Neuronal stem cell (in vitro differentiated cells): ENCODE results near the gene SEBOX.

Experiments
- DNase-seq: peaks from one replicate; pipeline ENCODE4 v3.0.0-alpha.2; 2013; ENCODE audit warnings: low spot score
- H2AFZ ChIP-seq: one replicate; pipeline ENCODE4 v1.6.1; 2013; ENCODE audit warnings: mild to moderate bottlenecking, low read length, inconsistent platforms
- H2AK5ac ChIP-seq: 2 replicates; pipeline ENCODE4 v1.6.1; 2013; ENCODE audit warnings: low read depth, mild to moderate bottlenecking, inconsistent platforms, low read length, moderate library complexity, mixed read lengths
- H2BK120ac ChIP-seq: 2 replicates; pipeline ENCODE4 v1.6.1; 2013; ENCODE audit warnings: low read depth, mild to moderate bottlenecking, inconsistent platforms, low read length, moderate library complexity, mixed read lengths
- H2BK12ac ChIP-seq: one replicate; pipeline ENCODE4 v1.6.1; 2013; ENCODE audit warnings: low read length, inconsistent platforms
- H2BK15ac ChIP-seq: 2 replicates; pipeline ENCODE4 v1.6.1; 2013; ENCODE audit warnings: mild to moderate bottlenecking, low read length, inconsistent platforms, mixed read lengths
- H2BK5ac ChIP-seq: one replicate; pipeline ENCODE4 v1.6.1; 2013; ENCODE audit warnings: inconsistent platforms, mild to moderate bottlenecking, low read length, moderate library complexity
- H3K14ac ChIP-seq: one replicate; pipeline ENCODE4 v1.6.1; 2013; ENCODE audit warnings: low read length, inconsistent platforms
- H3K18ac ChIP-seq: 2 replicates; pipeline ENCODE4 v1.6.1; 2013; ENCODE audit warnings: low read length, inconsistent platforms
- H3K23ac ChIP-seq: 2 replicates; pipeline ENCODE4 v1.6.1; 2013; ENCODE audit warnings: low read depth, mild to moderate bottlenecking, mixed read lengths, low read length, inconsistent platforms; ENCODE audit not compliant: poor library complexity
- H3K27ac ChIP-seq: replicated peaks from 3 replicates; pipeline ENCODE4 v1.5.1; 2013; ENCODE audit warnings: low read length, inconsistent platforms
- H3K27me3 ChIP-seq, 3 experiments: 2 replicates each; pipeline ENCODE4 v1.6.1; 2013; ENCODE audit warnings: low read length in 3 of 3, mild to moderate bottlenecking in 2 of 3, inconsistent platforms in 1 of 3, low read depth in 1 of 3, mixed read lengths in 1 of 3, moderate library complexity in 1 of 3; ENCODE audit not compliant: control insufficient read depth in 3 of 3, insufficient read depth in 3 of 3
- H3K36me3 ChIP-seq, 2 donors: replicated peaks in 1 of 2; 2 replicates each; pipeline ENCODE4 v1.6.1; 2013; ENCODE audit warnings: low read length in 2 of 2; ENCODE audit not compliant: control insufficient read depth in 2 of 2, insufficient read depth in 2 of 2
- H3K4ac ChIP-seq: 2 replicates; pipeline ENCODE4 v1.6.1; 2013; ENCODE audit warnings: inconsistent platforms, mild to moderate bottlenecking, low read length, moderate library complexity
- H3K4me1 ChIP-seq, 2 donors: 1 replicate in 1 of 2; 2 replicates in 1 of 2; pipeline ENCODE4 v1.6.1; 2013; ENCODE audit warnings: low read length in 2 of 2, low read depth in 1 of 2; ENCODE audit not compliant: control insufficient read depth in 2 of 2, insufficient read depth in 1 of 2
- H3K4me2 ChIP-seq: one replicate; pipeline ENCODE4 v1.6.1; 2013; ENCODE audit warnings: mild to moderate bottlenecking, low read length, inconsistent platforms; ENCODE audit not compliant: insufficient read depth, poor library complexity, severe bottlenecking
- H3K4me3 ChIP-seq, 2 donors: 2 replicates each; pipeline ENCODE4 v1.5.1; 2013; ENCODE audit warnings: low read length in 2 of 2, mild to moderate bottlenecking in 2 of 2, inconsistent platforms in 1 of 2, moderate library complexity in 1 of 2
- H3K79me1 ChIP-seq: one replicate; pipeline ENCODE4 v1.6.1; 2013; ENCODE audit warnings: low read depth, mild to moderate bottlenecking, inconsistent platforms, low read length, moderate library complexity
- H3K9ac ChIP-seq: one replicate; pipeline ENCODE4 v1.6.1; 2013; ENCODE audit warnings: mild to moderate bottlenecking, low read depth, low read length, inconsistent platforms; ENCODE audit not compliant: poor library complexity
- H3K9me3 ChIP-seq, 2 donors: replicated peaks in 1 of 2; 2 replicates each; pipeline versions ENCODE3 to v1.6.1; 2013; ENCODE audit warnings: low read length in 2 of 2, mild to moderate bottlenecking in 2 of 2, inconsistent platforms in 1 of 2, low read depth in 1 of 2, mixed read lengths in 1 of 2, moderate library complexity in 1 of 2; ENCODE audit not compliant: control insufficient read depth in 2 of 2, insufficient read depth in 1 of 2
- H4K8ac ChIP-seq: one replicate; pipeline ENCODE4 v1.6.1; 2013; ENCODE audit warnings: low read depth, mild to moderate bottlenecking, inconsistent platforms, low read length, moderate library complexity
- H4K91ac ChIP-seq: one replicate; pipeline ENCODE4 v1.6.1; 2013; ENCODE audit warnings: low read length, low read depth, mild to moderate bottlenecking, inconsistent platforms; ENCODE audit not compliant: poor library complexity
- WGBS, 2 donors: extraction: QIAGEN DNeasy Blood & Tissue Kit; methylation state at CpG; one replicate each; pipeline ENCODE4 v1.1.7; 2013; ENCODE audit warnings: missing lambda C conversion rate in 2 of 2, mixed read lengths in 1 of 2; ENCODE audit not compliant: insufficient read length in 2 of 2, insufficient replicate concordance in 1 of 2; ENCODE audit errors: extremely low coverage in 2 of 2; 5-methylcytosine and 5-hydroxymethylcytosine counted together

Gene SEBOX

DNA sequence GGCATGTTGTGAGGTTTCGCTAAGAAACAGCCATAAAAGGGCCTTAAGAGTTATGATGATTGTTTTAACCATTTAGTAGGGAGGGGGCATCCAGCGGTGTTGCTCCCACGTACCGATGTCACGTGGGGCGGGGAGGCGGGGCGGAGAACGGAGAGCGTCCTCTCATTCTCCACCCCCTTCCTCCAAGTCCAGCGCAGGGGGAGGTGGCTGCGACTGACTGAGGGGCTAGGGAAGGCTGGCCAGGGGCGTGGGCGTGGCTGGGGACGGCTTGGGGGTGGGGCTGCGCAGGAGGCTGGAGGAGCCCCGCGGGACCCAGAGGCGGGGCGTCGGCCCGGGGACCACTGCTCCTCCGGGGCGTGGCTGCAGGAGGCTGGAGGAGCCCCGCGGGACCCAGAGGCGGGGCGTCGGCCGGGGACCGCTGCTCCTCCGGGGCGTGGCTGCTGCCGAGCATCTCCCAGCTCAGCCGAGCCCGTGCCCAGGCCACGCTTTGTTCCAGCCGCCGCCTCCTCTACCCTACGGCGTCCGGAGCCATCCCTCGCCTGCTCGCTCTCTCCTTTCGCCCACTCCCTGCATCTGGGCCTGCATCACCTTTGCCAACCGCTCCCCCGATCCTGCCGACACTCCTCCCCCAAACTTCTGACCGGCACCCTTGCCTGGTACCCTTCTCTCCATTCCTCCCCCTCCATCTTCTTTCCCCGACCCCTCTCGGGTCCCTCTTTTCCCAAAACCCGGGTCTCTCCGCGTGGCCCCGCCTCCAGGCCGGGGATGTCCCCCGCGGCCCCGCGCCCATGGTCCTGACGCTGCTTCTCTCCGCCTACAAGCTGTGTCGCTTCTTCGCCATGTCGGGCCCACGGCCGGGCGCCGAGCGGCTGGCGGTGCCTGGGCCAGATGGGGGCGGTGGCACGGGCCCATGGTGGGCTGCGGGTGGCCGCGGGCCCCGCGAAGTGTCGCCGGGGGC lies 6.5 kb upstream of the SEBOX start, which contains the start of gene SARM1:
SARM1 (plus strand) TSS at position 450 of the 958 bp plus-strand sequence; CDS start at position 789, 339 bp downstream.
- Histone ChIP-seq H2BK15ac (peak within 1 kb of the TSS; percentile 49), H2BK12ac (no peak within 1 kb of the TSS), H3K4ac (no peak within 1 kb of the TSS), H2AFZ (peak within 1 kb of the TSS; percentile 97), H3K14ac (no peak within 1 kb of the TSS), H4K8ac (no peak within 1 kb of the TSS), H2AK5ac (peak within 1 kb of the TSS; percentile 20), H3K36me3 (peaks cover 0 to 8% of the 10 kb centered on the region in 2 donors), H3K27ac (peak within 1 kb of the TSS; percentile 75), H4K91ac (peak within 1 kb of the TSS; percentile 39), H3K79me1 (peaks cover 3% of the 10 kb centered on the region), H2BK120ac (no peak within 1 kb of the TSS), H3K4me3 (peak within 1 kb of the TSS; percentile 79 to 97), H3K4me1 (peaks cover 24 to 25% of the 10 kb centered on the region in 2 donors), H3K18ac (peak within 1 kb of the TSS; percentile 92), H3K27me3 (peaks cover 0 to 16% (median 0%) of the 10 kb centered on the region in 3 experiments), H3K9me3 (no peaks in the 10 kb centered on the region), H3K9ac (peak within 1 kb of the TSS; percentile 80), H2BK5ac (peak within 1 kb of the TSS; percentile 62), H3K4me2 (peak within 1 kb of the TSS; percentile 96), H3K23ac (peak within 1 kb of the TSS; percentile 60)
- no CpG with 5 or more reads among the region's 80 CpGs for WGBS, 2 donors
- peak; percentile 94 for DNase-seq

DNA sequence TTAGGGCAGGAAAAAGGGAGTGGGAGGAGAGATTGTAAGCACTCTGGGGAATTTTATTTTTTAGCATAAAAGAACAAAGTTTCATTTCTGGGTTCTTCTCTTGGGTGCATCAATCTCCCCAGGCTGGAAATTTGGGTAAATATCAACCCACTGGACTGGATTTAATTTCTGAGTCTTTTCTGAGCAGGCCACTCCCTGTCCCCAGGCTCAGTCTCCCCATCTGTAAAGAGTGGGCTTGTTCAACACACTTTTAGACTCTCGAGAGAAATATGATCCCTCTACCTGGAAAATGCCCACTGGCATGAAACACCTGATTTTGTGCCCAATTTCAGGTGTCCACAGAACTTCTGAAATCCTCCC lies 5.7 kb upstream of the SEBOX start:
- H3K4me1 ChIP-seq = peaks cover 24 to 25% of the 10 kb centered on the region in 2 donors
- H4K91ac ChIP-seq = no peak overlapping the region
- H3K9ac ChIP-seq = no peak overlapping the region
- H2AK5ac ChIP-seq = no peak overlapping the region
- DNase-seq = no peak
- no peak overlapping the region for H2BK5ac ChIP-seq
- H3K27me3 ChIP-seq = peaks cover 0 to 16% (median 0%) of the 10 kb centered on the region in 3 experiments
- H3K23ac ChIP-seq = no peak overlapping the region
- no peak overlapping the region for H2BK15ac ChIP-seq
- peaks cover 0 to 8% of the 10 kb centered on the region in 2 donors for H3K36me3 ChIP-seq
- H4K8ac ChIP-seq = no peak overlapping the region
- H3K4ac ChIP-seq = no peak overlapping the region
- no peak overlapping the region for H2BK120ac ChIP-seq
- H2AFZ ChIP-seq = peak overlapping the region; percentile 97
- H3K14ac ChIP-seq = no peak overlapping the region
- H3K4me2 ChIP-seq = no peak overlapping the region
- no peaks in the 10 kb centered on the region for H3K9me3 ChIP-seq
- H3K79me1 ChIP-seq = peaks cover 3% of the 10 kb centered on the region
- H3K27ac ChIP-seq = peak overlapping the region; percentile 64
- WGBS, 2 donors = no CpG with 5 or more reads among the region's 1 CpG
- H3K4me3 ChIP-seq = peak overlapping the region in 1 of 2 donors; percentile 97
- no peak overlapping the region for H2BK12ac ChIP-seq
- H3K18ac ChIP-seq = no peak overlapping the region

DNA sequence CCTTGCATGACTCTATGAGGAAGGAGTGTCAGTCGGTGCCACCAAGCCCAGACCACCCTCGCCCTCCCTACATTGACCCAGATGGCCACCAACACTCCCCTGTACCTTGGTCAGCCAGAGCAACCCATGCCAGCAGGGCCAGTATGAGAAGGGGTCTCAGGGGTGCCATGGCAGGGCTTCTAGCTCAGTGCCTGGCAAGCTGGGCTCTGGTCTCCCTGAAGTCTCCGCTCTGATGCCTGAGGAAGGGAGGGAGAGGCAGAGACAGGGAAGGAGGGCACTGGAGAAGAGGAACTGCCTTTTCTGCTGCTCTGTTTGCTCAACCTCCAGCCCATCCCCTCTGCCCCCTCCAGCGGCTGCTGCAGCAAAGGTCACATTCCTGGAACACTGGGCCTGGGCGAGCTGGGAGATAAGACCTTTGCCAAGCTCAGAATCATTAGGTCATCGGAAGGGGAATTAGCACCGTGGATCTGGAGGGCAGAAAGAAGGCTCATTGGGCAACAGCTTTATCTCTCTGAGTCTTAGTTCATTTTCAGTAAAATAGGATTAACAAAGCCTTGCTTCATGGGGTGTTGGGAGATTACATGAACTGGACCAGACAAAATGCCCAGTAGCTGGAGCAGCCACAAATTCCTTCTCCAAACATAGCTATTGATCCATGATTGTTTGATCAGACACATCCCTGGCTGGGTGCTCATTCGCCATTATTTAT lies 5.2 kb upstream of the SEBOX start, which contains the start of gene VTN:
VTN (minus strand) TSS at position 273 of the 709 bp plus-strand sequence; CDS start at position 169, 104 bp downstream.
- Histone ChIP-seq H3K9ac (no peak within 1 kb of the TSS), H2BK120ac (no peak within 1 kb of the TSS), H3K9me3 (no peaks in the 10 kb centered on the region), H3K4me1 (peaks cover 24 to 25% of the 10 kb centered on the region in 2 donors), H3K4me3 (peak within 1 kb of the TSS in 1 of 2 donors; percentile 97), H2BK15ac (peak within 1 kb of the TSS; percentile 69), H3K27me3 (peaks cover 0 to 16% (median 0%) of the 10 kb centered on the region in 3 experiments), H3K4me2 (peak within 1 kb of the TSS; percentile 41), H3K14ac (peak within 1 kb of the TSS; percentile 6), H3K23ac (no peak within 1 kb of the TSS), H3K36me3 (peaks cover 0 to 8% of the 10 kb centered on the region in 2 donors), H3K27ac (peak within 1 kb of the TSS; percentile 64), H4K8ac (no peak within 1 kb of the TSS), H2AK5ac (peak within 1 kb of the TSS; percentile 86), H2AFZ (peak within 1 kb of the TSS; percentile 97), H2BK12ac (no peak within 1 kb of the TSS), H4K91ac (peak within 1 kb of the TSS; percentile 11), H3K79me1 (peaks cover 3% of the 10 kb centered on the region), H2BK5ac (peak within 1 kb of the TSS; percentile 47), H3K18ac (peak within 1 kb of the TSS; percentile 20), H3K4ac (no peak within 1 kb of the TSS)
- peak; percentile 58 for DNase-seq
- no CpG with 5 or more reads among the region's 8 CpGs for WGBS, 2 donors
